Brain microvascular endothelial cell (primary cell): ENCODE results near the gene TTC9C.
"Not testable (repeated sequence)": the region's sequence is repeated elsewhere in the genome, so short reads cannot be mapped to it uniquely, and the experiment has no call there.

ENCODE experiments used
- DNase-seq: peaks from one replicate; pipeline ENCODE4 v3.0.0-alpha.2; 2020
- H3K27ac ChIP-seq: fragments of 250-450 bp; sonication (Bioruptor Pico); 2 replicates; pipeline ENCODE4 v1.5.1; 2020; ENCODE audit warnings: mild to moderate bottlenecking, moderate library complexity
- H3K27me3 ChIP-seq: fragments of 250-450 bp; sonication (Bioruptor Pico); replicated peaks from 2 replicates; pipeline ENCODE4 v1.5.1; 2020; ENCODE audit warnings: mild to moderate bottlenecking
- H3K36me3 ChIP-seq: fragments of 250-450 bp; sonication (Bioruptor Pico); replicated peaks from 2 replicates; pipeline ENCODE4 v1.5.1; 2020; ENCODE audit warnings: mild to moderate bottlenecking
- H3K4me3 ChIP-seq: 2 replicates; pipeline ENCODE4 v1.5.1; 2011; ENCODE audit warnings: low read depth, mild to moderate bottlenecking, control low read depth, low read length, moderate library complexity
- in situ Hi-C: cut with HindIII; loops from 2 replicates; pipeline ENCODE4 v1.10.0; 2017; ENCODE audit warnings: low sequenced_read_pairs, low pct_ligation_motif_present
- TF ChIP-seq, protein P1 (sequence below): IDR thresholded peaks from 2 replicates; pipeline ENCODE4 v1.5.1; 2011; ENCODE audit warnings: low read depth, mild to moderate bottlenecking, moderate library complexity, low read length, control low read depth, inconsistent platforms; ENCODE audit errors: missing control alignments

TTC9C gene

DNA sequence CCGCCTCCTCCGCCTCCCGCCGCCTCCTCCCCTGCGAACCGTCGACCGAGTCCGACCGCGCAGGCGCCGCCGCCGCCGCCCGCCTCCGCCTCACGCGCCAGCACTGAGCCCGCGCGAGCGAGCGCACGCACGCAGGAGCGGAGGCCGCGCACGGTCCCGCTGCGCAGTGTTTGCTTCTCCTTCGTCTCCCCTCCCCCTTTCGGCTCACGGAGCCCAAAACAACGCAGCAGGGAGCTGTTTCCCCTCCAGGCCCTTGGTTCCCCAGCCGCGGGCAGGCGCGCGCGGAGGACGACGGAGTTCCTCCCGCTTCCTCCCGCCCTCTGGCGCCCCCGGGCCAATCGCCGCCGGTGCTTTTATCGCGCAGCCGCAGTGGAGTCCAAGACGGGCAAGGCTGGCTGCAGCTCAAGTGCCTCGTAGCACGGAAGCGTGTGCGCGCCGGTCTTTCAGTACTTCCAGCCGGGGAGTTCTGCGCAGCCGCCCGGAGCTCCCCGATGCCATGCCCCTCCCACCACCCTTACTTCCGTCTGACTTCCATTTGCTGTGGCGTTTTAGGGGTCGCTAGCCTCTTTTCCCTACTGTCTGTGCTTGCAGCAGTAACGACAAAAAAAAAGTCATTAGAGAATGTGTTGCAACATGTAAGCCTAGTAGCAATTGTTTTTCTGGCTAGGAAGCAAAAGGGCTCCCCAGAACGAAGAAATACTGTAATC, 968 bp upstream of the TTC9C start, which contains the start of gene HNRNPUL2:
TSS of gene HNRNPUL2 (minus strand) at position 293 of the 707 bp plus-strand sequence. CDS start 301 bp downstream, outside the sequence.
- TF ChIP-seq, protein P1, sequence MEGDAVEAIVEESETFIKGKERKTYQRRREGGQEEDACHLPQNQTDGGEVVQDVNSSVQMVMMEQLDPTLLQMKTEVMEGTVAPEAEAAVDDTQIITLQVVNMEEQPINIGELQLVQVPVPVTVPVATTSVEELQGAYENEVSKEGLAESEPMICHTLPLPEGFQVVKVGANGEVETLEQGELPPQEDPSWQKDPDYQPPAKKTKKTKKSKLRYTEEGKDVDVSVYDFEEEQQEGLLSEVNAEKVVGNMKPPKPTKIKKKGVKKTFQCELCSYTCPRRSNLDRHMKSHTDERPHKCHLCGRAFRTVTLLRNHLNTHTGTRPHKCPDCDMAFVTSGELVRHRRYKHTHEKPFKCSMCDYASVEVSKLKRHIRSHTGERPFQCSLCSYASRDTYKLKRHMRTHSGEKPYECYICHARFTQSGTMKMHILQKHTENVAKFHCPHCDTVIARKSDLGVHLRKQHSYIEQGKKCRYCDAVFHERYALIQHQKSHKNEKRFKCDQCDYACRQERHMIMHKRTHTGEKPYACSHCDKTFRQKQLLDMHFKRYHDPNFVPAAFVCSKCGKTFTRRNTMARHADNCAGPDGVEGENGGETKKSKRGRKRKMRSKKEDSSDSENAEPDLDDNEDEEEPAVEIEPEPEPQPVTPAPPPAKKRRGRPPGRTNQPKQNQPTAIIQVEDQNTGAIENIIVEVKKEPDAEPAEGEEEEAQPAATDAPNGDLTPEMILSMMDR: no peak
- in situ Hi-C loops: no loop called here
- Histone ChIP-seq H3K27ac (peak within 1 kb of the TSS; percentile 95), H3K36me3 (peaks cover 23% of the 10 kb centered on the region), H3K4me3 (peak within 1 kb of the TSS; percentile 93), H3K27me3 (no peaks in the 10 kb centered on the region)
- peak; percentile 96 for DNase-seq

DNA sequence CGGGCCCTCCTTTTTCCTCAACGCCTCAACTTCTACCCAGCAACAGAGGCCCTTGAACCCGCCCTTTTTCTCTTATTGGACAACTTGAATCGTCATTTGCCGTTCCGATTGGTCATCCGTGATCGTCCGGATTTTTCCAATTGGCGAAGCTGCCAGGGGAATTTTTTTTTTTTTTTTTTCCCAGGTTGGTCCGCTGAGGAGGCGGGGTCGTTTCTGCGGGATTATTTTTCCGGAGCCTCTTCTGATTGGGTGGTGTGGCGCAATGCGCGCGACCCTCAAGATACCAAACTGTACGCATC, 465 bp upstream of the TTC9C start:
- in situ Hi-C loops: no loop called here
- H3K27ac ChIP-seq: peak overlapping the region; percentile 95
- peak; percentile 95 for DNase-seq
- peaks cover 18% of the 10 kb centered on the region for H3K36me3 ChIP-seq
- no peaks in the 10 kb centered on the region for H3K27me3 ChIP-seq
- TF ChIP-seq, protein P1: no peak
- H3K4me3 ChIP-seq: peak overlapping the region; percentile 93

DNA sequence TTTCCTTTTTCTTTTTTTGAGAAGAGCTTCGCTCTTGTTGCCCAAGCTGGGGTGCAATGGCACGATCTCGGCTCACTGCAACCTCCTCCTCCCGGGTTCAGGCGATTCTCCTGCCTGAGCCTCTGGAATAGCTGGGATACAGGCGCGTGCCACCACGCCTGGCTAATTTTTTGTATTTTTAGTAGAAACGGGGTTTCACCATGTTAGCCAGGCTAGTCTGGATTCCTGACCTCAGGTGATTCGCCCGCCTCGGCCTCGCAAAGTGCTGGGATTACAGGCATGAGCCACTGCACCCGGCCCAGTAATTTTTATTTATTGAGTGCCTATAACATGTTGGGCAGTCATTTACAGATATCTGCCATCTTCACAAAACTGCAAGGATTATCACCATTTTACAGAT, 1.8 kb downstream of the TTC9C start:
- Histone ChIP-seq H3K36me3 (peaks cover 22% of the 10 kb centered on the region), H3K4me3 (peak overlapping the region; percentile 93)
- H3K27me3 ChIP-seq, DNase-seq, in situ Hi-C loops, H3K27ac ChIP-seq: not testable (repeated sequence)

DNA sequence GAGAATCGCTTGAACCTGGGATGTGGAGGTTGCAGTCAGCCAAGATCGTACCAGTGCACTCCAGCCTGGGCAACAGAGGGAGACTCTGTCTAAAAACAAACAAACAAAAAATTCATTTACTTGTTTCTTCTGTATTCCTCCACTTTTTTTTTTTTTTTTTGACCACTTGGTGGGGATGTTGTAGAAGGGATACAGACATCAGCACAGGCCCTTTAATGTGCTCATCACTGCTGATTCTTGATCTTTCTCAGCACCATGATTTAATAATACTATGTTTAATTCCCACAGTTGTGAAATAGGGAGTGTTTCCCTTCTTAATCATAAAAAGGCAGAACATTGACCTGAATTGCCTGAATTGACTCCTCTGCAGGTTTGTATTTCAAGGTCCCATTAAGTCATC, 4.5 kb downstream of the TTC9C start:
- in situ Hi-C loops: no loop called here
- Histone ChIP-seq H3K27me3 (no peaks in the 10 kb centered on the region), H3K27ac (no peak overlapping the region), H3K4me3 (no peak overlapping the region), H3K36me3 (peaks cover 37% of the 10 kb centered on the region)
- TF ChIP-seq, protein P1: no peak
- no peak for DNase-seq

DNA sequence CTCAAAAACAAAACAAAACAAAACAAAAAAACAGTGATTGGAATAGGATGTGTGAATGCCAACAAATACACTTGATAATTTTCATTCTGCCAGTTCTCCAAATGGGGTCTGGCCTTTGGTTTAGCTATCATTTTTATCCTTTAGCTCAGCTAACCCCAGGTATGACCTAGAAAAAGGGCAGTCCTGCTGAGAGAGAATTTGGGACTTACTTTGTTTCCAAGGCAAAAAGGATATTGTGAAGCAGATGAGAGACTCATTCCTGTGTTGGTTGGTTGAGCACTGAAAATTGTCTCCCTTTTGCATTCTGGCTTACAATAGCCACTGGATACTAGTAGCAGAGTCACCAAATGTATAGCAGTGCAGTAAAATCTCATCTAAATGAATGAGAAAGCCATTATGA, 8.9 kb downstream of the TTC9C start:
- Histone ChIP-seq H3K36me3 (peaks cover 55% of the 10 kb centered on the region), H3K4me3 (no peak overlapping the region), H3K27ac (no peak overlapping the region), H3K27me3 (no peaks in the 10 kb centered on the region)
- in situ Hi-C loops: no loop called here
- TF ChIP-seq, protein P1: no peak
- DNase-seq: no peak

DNA sequence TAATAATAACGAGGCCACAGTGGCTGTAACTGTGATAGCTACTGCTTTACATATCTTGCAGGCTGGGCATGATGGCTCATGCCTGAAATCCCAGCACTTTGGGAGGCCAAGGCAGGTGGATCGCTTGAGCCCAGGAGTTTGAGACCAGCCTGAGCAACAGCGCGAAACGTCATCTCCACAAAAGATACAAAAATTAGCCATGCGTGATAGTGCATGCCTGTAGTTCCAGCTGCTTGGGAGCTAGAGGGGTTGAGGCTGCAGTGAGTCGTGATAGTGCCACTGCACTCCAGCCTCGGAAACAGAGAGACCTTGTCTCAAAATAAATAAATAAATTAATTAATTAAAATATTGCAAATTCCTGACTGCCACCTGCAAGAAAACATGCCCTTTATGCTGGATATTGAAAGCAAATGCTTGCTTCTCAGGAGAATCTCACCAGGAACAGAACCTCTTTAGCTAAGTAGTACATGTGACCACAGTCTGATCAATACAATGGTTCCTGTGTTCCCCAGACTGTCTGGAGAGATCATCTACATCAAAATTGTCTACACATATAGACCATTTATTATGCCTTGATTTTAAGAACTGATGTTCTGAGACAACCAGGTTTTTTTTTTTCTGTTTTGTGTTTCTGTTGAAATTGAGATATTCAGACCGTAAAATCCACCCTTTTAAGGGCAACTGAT, 19.3 kb downstream of the TTC9C start:
- Histone ChIP-seq H3K27ac (no peak overlapping the region), H3K36me3 (no peaks in the 10 kb centered on the region), H3K4me3 (no peak overlapping the region), H3K27me3 (no peaks in the 10 kb centered on the region)
- TF ChIP-seq, protein P1: no peak
- DNase-seq: no peak
- in situ Hi-C loops: no loop called here

DNA sequence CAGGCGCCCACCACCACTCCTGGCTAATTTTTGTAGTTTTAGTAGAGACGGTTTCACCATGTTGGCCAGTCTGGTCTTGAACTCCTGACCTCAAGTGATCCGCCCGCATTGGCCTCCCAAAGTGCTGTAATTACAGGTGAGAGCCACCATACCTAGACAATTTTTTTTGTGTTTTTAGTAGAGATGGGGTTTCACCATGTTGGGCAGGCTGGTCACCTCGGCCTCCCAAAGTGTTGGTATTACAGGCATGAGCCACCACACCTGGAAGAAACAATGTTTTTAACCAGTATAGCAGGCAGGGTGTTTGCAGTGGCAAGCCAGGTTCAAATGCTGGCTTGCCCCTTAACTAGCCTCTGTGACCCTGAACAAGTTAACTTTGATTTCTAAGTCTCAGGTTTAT, 21.6 kb downstream of the TTC9C start:
- H3K27ac ChIP-seq, DNase-seq, H3K4me3 ChIP-seq, H3K27me3 ChIP-seq, H3K36me3 ChIP-seq, in situ Hi-C loops: not testable (repeated sequence)
